Esophagus (tissue), 2 donors: Measurements from ENCODE around the gene VDAC1. TPM values are rescaled to one million over a fixed set of nuclear protein-coding genes. Genes with fewer than 3 reads are reported as not detected.

Source experiments
- H3K27ac ChIP-seq, 2 donors: one replicate each; pipeline ENCODE4 v1.5.1; 2013; ENCODE audit warnings: low read depth in 2 of 2, mild to moderate bottlenecking in 2 of 2, inconsistent platforms in 1 of 2, low read length in 1 of 2, moderate library complexity in 1 of 2
- H3K27me3 ChIP-seq, 2 donors: one replicate each; pipeline ENCODE4 v1.6.1; 2013; ENCODE audit warnings: low read length in 2 of 2, control low read depth in 1 of 2, mild to moderate bottlenecking in 1 of 2; ENCODE audit not compliant: insufficient read depth in 2 of 2, control insufficient read depth in 1 of 2
- H3K36me3 ChIP-seq, 2 donors: one replicate each; pipeline ENCODE4 v1.6.1; 2013; ENCODE audit warnings: low read length in 1 of 2; ENCODE audit not compliant: control insufficient read depth in 2 of 2, insufficient read depth in 2 of 2
- H3K4me1 ChIP-seq, 2 donors: one replicate each; pipeline ENCODE4 v1.6.1; 2013; ENCODE audit warnings: low read length in 1 of 2; ENCODE audit not compliant: control insufficient read depth in 2 of 2, insufficient read depth in 2 of 2
- H3K4me3 ChIP-seq, 2 donors: one replicate each; pipeline ENCODE4 v1.5.1; 2013; ENCODE audit warnings: low read length in 2 of 2, mild to moderate bottlenecking in 2 of 2, low read depth in 1 of 2, moderate library complexity in 1 of 2
- H3K9me3 ChIP-seq, 2 donors: one replicate each; pipeline ENCODE4 v1.6.1; 2013; ENCODE audit warnings: mild to moderate bottlenecking in 2 of 2, low read depth in 1 of 2, low read length in 1 of 2, moderate library complexity in 1 of 2; ENCODE audit not compliant: control insufficient read depth in 2 of 2, insufficient read depth in 1 of 2
- WGBS, 2 donors: extraction: QIAGEN DNeasy Blood & Tissue Kit; methylation state at CpG; one replicate each; pipeline ENCODE4 v1.1.7; 2013; 5-methylcytosine and 5-hydroxymethylcytosine counted together
- polyA plus RNA-seq, 2 donors: library from polyadenylated mRNA; stranded (reverse); fragments of 200-250 nt; gene quantifications; one replicate each; pipeline ENCODE4 v1.2.3, GENCODE V29; 2013
- donor health status: healthy with polysubstance abuse.
- donor health status: Bipolar disorder and iron deficiency.

Gene VDAC1
- polyA plus RNA-seq, 2 donors, result 154 to 167 TPM

DNA sequence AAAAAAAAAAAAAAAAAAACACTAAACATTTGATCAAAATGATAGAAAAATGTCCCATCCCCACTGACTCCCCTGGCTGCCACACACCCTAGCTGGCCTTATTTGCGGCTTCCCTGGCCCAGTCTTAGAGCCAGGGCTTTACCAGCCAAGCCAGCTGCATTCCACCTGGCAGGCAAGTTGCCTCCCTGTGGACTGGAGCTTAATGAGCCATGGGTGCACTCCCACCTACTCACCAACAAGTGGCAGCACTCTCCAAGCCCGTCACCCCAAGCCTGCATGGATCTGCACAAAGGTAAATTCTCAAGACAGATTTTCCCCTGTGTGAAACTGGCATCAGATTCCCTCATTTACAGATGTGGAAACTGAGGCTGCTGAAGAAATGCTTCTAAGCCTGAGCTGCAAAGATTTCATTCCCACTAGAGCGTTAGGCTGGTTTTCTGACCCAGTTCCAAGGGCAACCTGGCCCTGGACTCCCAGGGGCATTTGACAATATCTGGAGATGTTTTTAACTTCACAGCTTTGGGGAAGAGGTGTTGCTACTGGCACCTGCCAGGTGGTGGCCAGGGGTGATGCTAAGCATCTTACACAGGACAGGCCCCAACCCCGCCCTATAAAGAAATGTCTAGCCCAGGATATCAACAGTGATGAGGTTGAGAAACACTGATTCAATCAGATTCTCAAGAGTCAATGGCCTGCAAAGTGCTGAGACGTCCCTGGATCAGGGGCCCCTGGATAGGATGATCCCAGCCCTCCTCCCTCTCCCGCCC lies 21.9 kb upstream of the VDAC1 start:
- WGBS, 2 donors, result 64% methylated on average over 6 of the region's 6 CpGs
- no peak overlapping the region for H3K27ac ChIP-seq

GRCh38 chr5:134025786-134026185 lies 21.0 kb upstream of the VDAC1 start:
- peaks cover 2% of the 10 kb centered on the region in 2 donors for H3K4me1 ChIP-seq
- 83 to 88% methylated on average over 5 of the region's 5 CpGs for WGBS, 2 donors

More for the DNA sequence above, 21.9 kb upstream of the VDAC1 start:
- Histone ChIP-seq H3K4me3 (no peak overlapping the region), H3K9me3 (no peaks in the 10 kb centered on the region), H3K4me1 (peaks cover 2% of the 10 kb centered on the region in 2 donors), H3K36me3 (no peaks in the 10 kb centered on the region), H3K27me3 (no peaks in the 10 kb centered on the region)

DNA sequence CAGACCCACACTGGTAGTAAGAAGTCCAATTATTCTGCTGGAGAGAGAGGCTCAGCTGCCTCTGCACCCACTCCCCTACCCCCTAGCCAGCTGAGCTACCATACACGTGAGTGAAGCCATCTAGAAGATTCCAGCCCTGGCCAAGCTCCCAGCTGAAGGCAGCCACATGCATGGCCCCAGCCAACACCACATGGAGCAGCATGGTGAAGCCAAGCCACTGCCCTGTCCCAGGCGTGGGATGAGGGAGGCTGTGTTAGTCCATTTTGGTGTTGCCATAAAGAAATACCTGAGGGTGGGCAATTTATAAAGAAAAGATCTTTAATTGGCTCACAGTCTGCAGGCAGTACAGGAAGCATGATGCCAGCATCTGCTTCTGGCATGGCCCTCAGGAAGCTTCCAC lies 20.0 kb upstream of the VDAC1 start:
- H3K4me3 ChIP-seq, result no peak overlapping the region
- H3K4me1 ChIP-seq, result peaks cover 2 to 4% of the 10 kb centered on the region in 2 donors
- WGBS, 2 donors, result 68 to 81% methylated on average over 2 of the region's 2 CpGs
- no peak overlapping the region for H3K27ac ChIP-seq
- no peaks in the 10 kb centered on the region for H3K27me3 ChIP-seq
- no peaks in the 10 kb centered on the region for H3K36me3 ChIP-seq
- H3K9me3 ChIP-seq, result no peaks in the 10 kb centered on the region

More at GRCh38 chr5:134025786-134026185, 21.0 kb upstream of the VDAC1 start:
- H3K27me3 ChIP-seq, result no peaks in the 10 kb centered on the region
- H3K9me3 ChIP-seq, result no peaks in the 10 kb centered on the region
- H3K36me3 ChIP-seq, result no peaks in the 10 kb centered on the region
- no peak overlapping the region for H3K27ac ChIP-seq
- H3K4me3 ChIP-seq, result no peak overlapping the region

GRCh38 chr5:134022333-134022732 lies 17.6 kb upstream of the VDAC1 start:
- Histone ChIP-seq H3K27ac (no peak overlapping the region), H3K36me3 (no peaks in the 10 kb centered on the region), H3K4me3 (no peak overlapping the region), H3K9me3 (no peaks in the 10 kb centered on the region), H3K4me1 (peaks cover 0 to 8% of the 10 kb centered on the region in 2 donors), H3K27me3 (no peaks in the 10 kb centered on the region)
- WGBS, 2 donors, result 77 to 78% methylated on average over 4 of the region's 4 CpGs

GRCh38 chr5:134020188-134020587 lies 15.4 kb upstream of the VDAC1 start:
- Histone ChIP-seq H3K4me1 (peaks cover 0 to 11% of the 10 kb centered on the region in 2 donors), H3K27me3 (no peaks in the 10 kb centered on the region), H3K36me3 (no peaks in the 10 kb centered on the region), H3K4me3 (no peak overlapping the region), H3K9me3 (no peaks in the 10 kb centered on the region), H3K27ac (peak overlapping the region; percentile 48 to 78)
- 31 to 32% methylated on average over 4 of the region's 4 CpGs for WGBS, 2 donors

DNA sequence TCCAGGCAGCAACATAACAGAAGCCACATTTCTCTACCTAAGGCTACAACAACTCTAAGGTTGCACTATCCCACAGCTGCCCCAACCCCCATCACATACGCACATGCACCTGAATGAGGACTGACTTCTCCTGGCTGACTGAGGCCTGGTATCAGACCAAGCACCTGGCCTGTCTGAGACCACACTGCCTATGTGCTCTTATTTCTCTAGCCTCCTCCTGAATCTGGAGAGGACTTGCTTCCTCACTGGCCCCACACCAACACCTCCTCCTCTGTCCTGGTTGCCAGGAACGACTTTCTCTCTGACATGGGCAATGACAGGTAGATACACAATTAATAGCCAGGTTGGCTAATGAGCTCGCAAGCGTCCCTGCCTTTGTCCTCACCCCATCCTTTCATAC lies 14.9 kb upstream of the VDAC1 start:
- H3K36me3 ChIP-seq, result no peaks in the 10 kb centered on the region
- peaks cover 0 to 11% of the 10 kb centered on the region in 2 donors for H3K4me1 ChIP-seq
- peak overlapping the region; percentile 48 to 78 for H3K27ac ChIP-seq
- H3K4me3 ChIP-seq, result no peak overlapping the region
- H3K27me3 ChIP-seq, result no peaks in the 10 kb centered on the region
- no peaks in the 10 kb centered on the region for H3K9me3 ChIP-seq
- WGBS, 2 donors, result 46 to 56% methylated on average over 4 of the region's 4 CpGs

- Histone ChIP-seq H3K36me3 (no peaks in the 10 kb centered on the region), H3K4me3 (no peak overlapping the region), H3K27ac (no peak overlapping the region), H3K9me3 (no peaks in the 10 kb centered on the region), H3K4me1 (peaks cover 0 to 11% of the 10 kb centered on the region in 2 donors), H3K27me3 (no peaks in the 10 kb centered on the region)
- 80 to 94% methylated on average over 5 of the region's 5 CpGs for WGBS, 2 donors
Measured at GRCh38 chr5:134018986-134019316, 14.2 kb upstream of the VDAC1 start.

- WGBS, 2 donors, result 55 to 66% methylated on average over 9 of the region's 9 CpGs
- Histone ChIP-seq H3K4me1 (peaks cover 0 to 11% of the 10 kb centered on the region in 2 donors), H3K4me3 (no peak overlapping the region), H3K27ac (peak overlapping the region in 1 of 2 donors; percentile 54), H3K36me3 (no peaks in the 10 kb centered on the region), H3K27me3 (no peaks in the 10 kb centered on the region), H3K9me3 (no peaks in the 10 kb centered on the region)
Measured at GRCh38 chr5:134018154-134018985, 13.6 kb upstream of the VDAC1 start.

DNA sequence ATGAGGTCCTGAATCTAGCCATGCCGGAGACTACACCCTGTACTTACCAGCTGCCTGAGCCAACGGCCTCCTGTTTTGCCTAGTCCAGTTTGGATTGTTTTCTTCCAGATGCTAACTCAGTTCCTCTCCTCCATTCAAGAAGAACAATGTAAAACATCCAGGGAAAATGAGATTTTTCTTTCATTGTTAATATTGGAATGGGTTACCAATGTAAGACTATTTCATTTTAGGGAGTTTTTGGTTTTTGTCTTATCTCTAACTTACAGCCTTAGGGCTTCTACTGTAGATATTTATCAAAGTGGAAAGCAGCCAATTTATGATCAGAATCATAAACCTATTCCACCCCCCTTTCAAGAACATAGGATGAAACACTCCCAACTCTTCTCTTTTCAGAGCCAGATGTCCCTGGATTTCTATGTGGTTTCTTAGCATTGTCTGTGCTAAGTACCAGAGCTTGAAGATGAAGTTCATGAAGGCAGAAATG lies 3.5 kb upstream of the VDAC1 start:
- no peak overlapping the region for H3K27ac ChIP-seq
- H3K9me3 ChIP-seq, result no peaks in the 10 kb centered on the region
- no peaks in the 10 kb centered on the region for H3K27me3 ChIP-seq
- 60 to 61% methylated on average over 2 of the region's 2 CpGs for WGBS, 2 donors
- H3K4me1 ChIP-seq, result peaks cover 3 to 8% of the 10 kb centered on the region in 2 donors
- no peaks in the 10 kb centered on the region for H3K36me3 ChIP-seq
- H3K4me3 ChIP-seq, result no peak overlapping the region
